Body of pancreas (tissue), 4 donors: ENCODE results near the gene REG3G. TPM values are rescaled to one million over a fixed set of nuclear protein-coding genes. Genes with fewer than 3 reads are reported as not detected.

ENCODE experiments used
- ATAC-seq: fragments of 150-250 bp; one replicate; pipeline ENCODE4 v1.9.1; 2016
- DNase-seq, 4 donors: peaks; one replicate each; pipeline ENCODE4 v3.0.0-alpha.2; 2019
- H3K27ac ChIP-seq, 4 donors: fragments of 200-600 bp; sonication (generic); 1 replicate in 3 of 4; 2 replicates in 1 of 4; pipeline versions ENCODE4 v1.5.1 to v1.6.1; 2016 to 2019; ENCODE audit warnings: mild to moderate bottlenecking in 1 of 4, mixed read lengths in 1 of 4, moderate library complexity in 1 of 4
- H3K27me3 ChIP-seq, 2 donors: fragments of 200-600 bp; sonication (generic); one replicate each; pipeline ENCODE4 v1.6.0; 2016; ENCODE audit warnings: mild to moderate bottlenecking in 1 of 2
- H3K36me3 ChIP-seq, 2 donors: fragments of 200-600 bp; sonication (generic); replicated peaks in 1 of 2; 2 replicates each; pipeline ENCODE4 v1.5.1; 2016; ENCODE audit warnings: low read depth in 2 of 2; ENCODE audit not compliant: insufficient read depth in 1 of 2
- H3K4me1 ChIP-seq: fragments of 200-600 bp; sonication (generic); one replicate; pipeline ENCODE4 v1.6.0; 2016
- H3K4me3 ChIP-seq, 2 donors: fragments of 200-600 bp; sonication (generic); 1 replicate in 1 of 2; 2 replicates in 1 of 2; pipeline ENCODE4 v1.5.1; 2016 to 2019
- H3K9me3 ChIP-seq, 3 donors: fragments of 200-600 bp; sonication (generic); 1 replicate in 2 of 3; 2 replicates in 1 of 3; pipeline ENCODE4 v1.5.1; 2016
- POLR2A ChIP-seq, 3 donors: fragments of 450-650 bp; IDR thresholded peaks; one replicate each; pipeline ENCODE4 v1.6.1; 2016; ENCODE audit warnings: antibody characterized with exemption in 3 of 3, mild to moderate bottlenecking in 2 of 3
- WGBS, 2 donors: methylation state at CpG; one replicate each; pipeline ENCODE4 v1.1.5; 2017; 5-methylcytosine and 5-hydroxymethylcytosine counted together
- intact Hi-C: fragments of 100-400 bp; cut with DNase I; formaldehyde crosslinking; loops from one replicate; pipeline ENCODE4 v1.15.1; 2023
- total RNA-seq, 2 donors: library from RNA; depleted of rRNA; stranded (reverse); fragments of >200 nt; gene quantifications; one replicate each; pipeline ENCODE4 v1.1.0, GENCODE V29; 2016
- TF ChIP-seq, protein P1 (sequence below), 7 experiments: fragments of 450-650 bp in 4 of 7; fragments of 200-600 bp in 3 of 7; sonication (generic) in 3 of 7; IDR thresholded peaks; one replicate each; pipeline ENCODE4 v1.5.1; 2016 to 2019; ENCODE audit warnings: antibody characterized with exemption in 7 of 7

The REG3G gene
- total RNA-seq, 2 donors from 2014 or later = 171 to 673 TPM

GRCh38 chr2:78999406-78999805 is 26.1 kb upstream of the REG3G start:
- H3K27ac ChIP-seq = no peak overlapping the region
- no peaks in the 10 kb centered on the region for H3K27me3 ChIP-seq
- TF ChIP-seq POLR2A (IDR thresholded peaks at IDR 0.05) = no peak
- TF ChIP-seq, protein P1, sequence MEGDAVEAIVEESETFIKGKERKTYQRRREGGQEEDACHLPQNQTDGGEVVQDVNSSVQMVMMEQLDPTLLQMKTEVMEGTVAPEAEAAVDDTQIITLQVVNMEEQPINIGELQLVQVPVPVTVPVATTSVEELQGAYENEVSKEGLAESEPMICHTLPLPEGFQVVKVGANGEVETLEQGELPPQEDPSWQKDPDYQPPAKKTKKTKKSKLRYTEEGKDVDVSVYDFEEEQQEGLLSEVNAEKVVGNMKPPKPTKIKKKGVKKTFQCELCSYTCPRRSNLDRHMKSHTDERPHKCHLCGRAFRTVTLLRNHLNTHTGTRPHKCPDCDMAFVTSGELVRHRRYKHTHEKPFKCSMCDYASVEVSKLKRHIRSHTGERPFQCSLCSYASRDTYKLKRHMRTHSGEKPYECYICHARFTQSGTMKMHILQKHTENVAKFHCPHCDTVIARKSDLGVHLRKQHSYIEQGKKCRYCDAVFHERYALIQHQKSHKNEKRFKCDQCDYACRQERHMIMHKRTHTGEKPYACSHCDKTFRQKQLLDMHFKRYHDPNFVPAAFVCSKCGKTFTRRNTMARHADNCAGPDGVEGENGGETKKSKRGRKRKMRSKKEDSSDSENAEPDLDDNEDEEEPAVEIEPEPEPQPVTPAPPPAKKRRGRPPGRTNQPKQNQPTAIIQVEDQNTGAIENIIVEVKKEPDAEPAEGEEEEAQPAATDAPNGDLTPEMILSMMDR (IDR thresholded peaks at IDR 0.05) = peak in 6 of 7 experiments; percentile 34 to 63 (median 42)
- 28 to 49% methylated on average over 3 of the region's 3 CpGs for WGBS, 2 donors
- no peaks in the 10 kb centered on the region for H3K9me3 ChIP-seq
- peaks cover 17% of the 10 kb centered on the region for H3K4me1 ChIP-seq
- DNase-seq = no peak
- no peak overlapping the region for H3K4me3 ChIP-seq
- peak; percentile 50 for ATAC-seq
- intact Hi-C loops = no loop called here
- no peaks in the 10 kb centered on the region for H3K36me3 ChIP-seq

- WGBS, 2 donors = 21 to 47% methylated on average over 3 to 4 of the region's 4 CpGs
Measured at GRCh38 chr2:79000008-79000576, 25.4 kb upstream of the REG3G start.

DNA sequence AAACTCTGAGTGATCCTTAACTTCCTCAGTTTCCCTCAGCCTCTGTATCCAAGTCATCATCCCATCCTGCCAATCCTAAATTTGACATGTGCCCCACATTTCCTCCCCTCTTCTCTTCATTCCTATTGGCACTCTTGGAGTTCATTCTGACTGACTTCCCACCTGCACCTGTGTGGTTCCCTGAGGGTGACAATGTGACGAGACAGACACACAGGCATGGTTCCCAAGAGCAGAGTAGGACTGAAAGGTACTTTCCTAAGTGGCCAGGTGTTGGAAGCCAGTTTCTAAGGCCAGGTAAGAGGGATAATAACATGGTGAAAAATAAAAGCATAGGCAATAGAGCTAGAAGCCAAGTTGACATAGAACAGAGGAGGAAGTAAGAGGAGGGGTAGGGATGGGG is 24.2 kb upstream of the REG3G start:
- Histone ChIP-seq H3K27ac (no peak overlapping the region), H3K36me3 (no peaks in the 10 kb centered on the region), H3K4me1 (peaks cover 30% of the 10 kb centered on the region), H3K9me3 (no peaks in the 10 kb centered on the region), H3K4me3 (no peak overlapping the region), H3K27me3 (no peaks in the 10 kb centered on the region)
- intact Hi-C loops = no loop called here
- no peak for TF ChIP-seq POLR2A (IDR thresholded peaks at IDR 0.05)
- TF ChIP-seq, protein P1 (IDR thresholded peaks at IDR 0.05) = no peak
- ATAC-seq (peak; percentile 62), DNase-seq (peak; percentile 28 to 61 (median 40))
- WGBS, 2 donors = 25 to 41% methylated on average over 1 of the region's 1 CpG

More at GRCh38 chr2:79000008-79000576, 25.4 kb upstream of the REG3G start:
- intact Hi-C loops = no loop called here
- Histone ChIP-seq H3K9me3 (no peaks in the 10 kb centered on the region), H3K27me3 (no peaks in the 10 kb centered on the region), H3K4me3 (no peak overlapping the region), H3K4me1 (peaks cover 22% of the 10 kb centered on the region), H3K27ac (no peak overlapping the region), H3K36me3 (no peaks in the 10 kb centered on the region)
- DNase-seq (peak in 1 of 4 donors; percentile 22), ATAC-seq (peak; percentile 47)
- TF ChIP-seq, protein P1 (IDR thresholded peaks at IDR 0.05) = no peak
- no peak for TF ChIP-seq POLR2A (IDR thresholded peaks at IDR 0.05)

DNA sequence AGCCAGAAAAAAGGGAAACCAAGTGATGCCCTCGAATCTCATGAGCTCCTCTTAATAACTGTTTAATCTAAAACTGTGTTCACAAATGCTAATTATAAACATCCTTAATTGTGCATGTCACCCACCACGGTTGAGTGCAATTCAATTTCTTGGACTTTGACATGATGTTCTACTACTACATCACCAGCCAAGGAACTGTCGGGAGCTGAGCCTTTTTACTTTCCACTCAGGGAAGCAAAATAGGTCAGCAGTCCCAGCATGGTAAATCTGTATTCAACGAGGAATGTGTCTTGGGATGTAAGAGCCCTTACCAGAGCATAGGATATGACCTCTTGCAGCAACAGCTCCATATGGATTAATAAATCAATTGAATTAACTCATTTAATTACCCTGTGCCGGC is 20.8 kb upstream of the REG3G start:
- intact Hi-C loops = no loop called here
- no peaks in the 10 kb centered on the region for H3K9me3 ChIP-seq

More for the DNA sequence above, 20.8 kb upstream of the REG3G start:
- H3K36me3 ChIP-seq = no peaks in the 10 kb centered on the region
- TF ChIP-seq, protein P1 (IDR thresholded peaks at IDR 0.05) = no peak
- TF ChIP-seq POLR2A (IDR thresholded peaks at IDR 0.05) = no peak
- no peak overlapping the region for H3K4me3 ChIP-seq
- H3K27me3 ChIP-seq = no peaks in the 10 kb centered on the region
- no peak overlapping the region for H3K27ac ChIP-seq
- H3K4me1 ChIP-seq = peaks cover 28% of the 10 kb centered on the region
- DNase-seq (no peak), ATAC-seq (no peak)
- 62 to 68% methylated on average over 5 of the region's 5 CpGs for WGBS, 2 donors
